ENCODE measurements around the gene CEMIP.

CEMIP gene

DNA sequence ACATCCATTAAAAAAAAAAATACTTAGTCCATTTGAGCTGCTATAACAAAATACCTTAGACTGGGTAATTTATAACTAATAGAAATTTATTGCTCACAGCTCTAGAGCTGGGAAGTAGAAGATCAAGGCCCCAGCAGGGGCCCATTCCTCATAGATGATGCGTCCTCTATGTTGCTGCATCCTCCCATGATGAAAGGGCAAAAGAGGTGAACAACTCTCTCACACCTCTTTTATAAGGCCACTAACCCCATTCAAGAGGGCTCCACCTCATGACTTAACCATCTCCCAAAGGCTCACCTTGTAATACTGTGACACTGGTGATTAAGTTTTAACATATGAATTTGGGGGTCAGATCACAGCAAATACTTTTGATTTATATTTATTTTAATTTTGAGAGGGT, 218.5 kb downstream of the CEMIP start:
- Mint-ChIP-seq H3K36me3 (peaks cover 0 to 2% of the 10 kb centered on the region in 2 donors), H3K4me1 (peaks cover 15 to 22% of the 10 kb centered on the region in 2 donors), H3K27ac (no peak overlapping the region), H3K4me3 (no peak overlapping the region), H3K27me3 (no peaks in the 10 kb centered on the region), H3K9me3 (no peaks in the 10 kb centered on the region)
- no peak for DNase-seq
- ATAC-seq (replicated peaks): no peak

DNA sequence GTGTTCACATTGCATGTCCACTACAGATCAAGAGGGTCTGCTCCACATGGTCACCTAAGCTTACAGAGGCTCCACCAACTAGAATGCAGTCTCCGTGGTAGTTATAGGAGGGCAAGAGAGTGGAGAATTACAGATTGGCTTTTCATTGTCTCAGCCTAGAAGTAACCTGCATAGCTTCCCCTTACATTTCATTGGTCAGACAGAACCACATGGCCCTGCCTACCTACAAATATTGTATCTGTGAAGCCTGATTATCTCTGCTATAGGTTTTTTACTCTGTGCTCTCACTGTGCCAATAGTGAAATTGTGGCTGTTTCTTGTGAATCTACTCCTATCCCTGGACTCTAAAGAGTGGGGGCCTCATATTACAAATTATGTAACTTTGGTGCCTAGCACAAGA, 219.1 kb downstream of the CEMIP start:
- H3K27ac Mint-ChIP-seq: peak overlapping the region; percentile 88
- H3K4me3 Mint-ChIP-seq: no peak overlapping the region
- H3K27me3 Mint-ChIP-seq: no peaks in the 10 kb centered on the region
- H3K9me3 Mint-ChIP-seq: no peaks in the 10 kb centered on the region
- ATAC-seq (replicated peaks) (no peak), DNase-seq (no peak)
- H3K36me3 Mint-ChIP-seq: peaks cover 1 to 2% of the 10 kb centered on the region in 2 donors
- H3K4me1 Mint-ChIP-seq: peaks cover 16 to 25% of the 10 kb centered on the region in 2 donors

DNA sequence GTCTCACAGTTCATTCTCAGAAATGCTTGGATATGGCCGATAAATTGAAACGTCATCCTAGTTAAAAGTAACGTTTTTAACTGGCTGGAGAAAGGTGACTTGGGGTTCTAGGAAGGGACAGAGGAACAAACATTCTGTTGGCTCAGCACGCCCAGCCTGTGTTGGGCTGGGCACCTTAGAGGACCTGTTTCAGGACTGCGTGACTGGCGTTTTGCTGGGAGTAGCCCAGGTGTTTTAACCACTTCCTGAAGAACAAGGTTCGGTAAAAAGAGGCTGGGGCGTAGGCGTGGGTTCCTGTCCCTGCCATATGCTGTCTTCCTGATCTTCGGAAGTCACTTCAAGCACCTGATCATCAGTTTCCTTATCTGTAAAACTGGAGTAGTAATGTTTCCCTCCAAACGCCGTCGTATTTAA, 220.5 kb downstream of the CEMIP start:
- Mint-ChIP-seq H3K27me3 (no peaks in the 10 kb centered on the region), H3K27ac (peak overlapping the region; percentile 94), H3K4me1 (peaks cover 27 to 39% of the 10 kb centered on the region in 2 donors), H3K9me3 (no peaks in the 10 kb centered on the region), H3K4me3 (peak overlapping the region; percentile 89 to 91), H3K36me3 (peaks cover 12 to 15% of the 10 kb centered on the region in 2 donors)
- peak; percentile 17 to 19 for ATAC-seq (replicated peaks)
- peak; percentile 53 for DNase-seq

DNA sequence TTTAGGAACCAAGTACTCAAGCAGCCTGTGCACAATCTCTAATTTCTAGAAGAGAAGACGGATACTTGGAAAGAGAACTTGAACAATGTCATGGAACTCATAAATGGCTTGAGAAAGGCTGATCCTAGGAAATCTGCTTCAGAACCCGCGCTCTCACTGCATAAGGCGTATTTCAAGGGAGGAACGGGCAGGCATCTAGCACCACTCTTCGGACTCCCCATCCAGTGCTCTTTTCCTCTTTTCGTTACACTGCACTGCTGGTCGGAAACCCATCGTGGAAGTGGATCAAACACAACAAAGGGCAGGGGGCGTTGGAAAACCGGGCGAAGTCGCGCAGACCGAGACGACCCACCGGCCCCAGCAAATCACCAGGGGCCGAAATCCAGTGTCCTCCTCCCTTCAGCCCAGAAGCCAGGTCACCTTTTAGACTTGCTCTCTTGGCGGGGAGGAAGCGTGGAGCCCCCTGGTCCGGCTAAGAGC, 221.0 kb downstream of the CEMIP start:
- Mint-ChIP-seq H3K36me3 (peaks cover 14 to 17% of the 10 kb centered on the region in 2 donors), H3K4me1 (peaks cover 29 to 45% of the 10 kb centered on the region in 2 donors), H3K9me3 (no peaks in the 10 kb centered on the region), H3K27me3 (no peaks in the 10 kb centered on the region), H3K4me3 (peak overlapping the region; percentile 89 to 91), H3K27ac (peak overlapping the region; percentile 94)
- no peak for DNase-seq
- no peak for ATAC-seq (replicated peaks)

DNA sequence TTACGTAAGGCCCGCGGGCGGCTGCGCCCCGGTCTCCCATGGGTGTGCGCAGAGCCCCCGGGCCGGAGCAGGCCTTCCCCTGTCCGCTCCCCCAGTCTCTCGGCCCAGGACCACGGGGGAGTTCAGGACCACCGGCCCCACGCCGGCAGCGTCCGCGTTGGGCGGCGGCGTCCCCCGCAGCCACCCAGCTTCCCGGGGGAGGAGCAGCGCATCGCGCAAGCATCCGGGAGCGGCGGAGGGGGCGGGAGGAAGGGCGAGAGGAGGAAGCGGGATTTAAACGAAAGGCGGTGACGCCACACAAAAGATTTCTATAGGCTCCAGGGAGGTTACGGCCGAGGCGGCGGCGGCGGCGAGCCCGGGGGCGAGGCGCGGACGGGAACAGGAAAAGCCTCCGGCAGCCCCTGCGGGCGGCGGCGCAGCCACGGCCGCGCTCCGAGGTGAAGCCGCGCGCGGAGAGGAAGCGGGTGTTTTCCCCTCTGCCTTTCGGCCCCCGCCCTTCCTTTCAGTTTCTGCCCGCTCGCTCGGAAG, 221.5 kb downstream of the CEMIP start, which contains the start of gene TLNRD1:
TSS of gene TLNRD1 (plus strand) at position 300 of the 528 bp plus-strand sequence. CDS start 1,349 bp downstream, outside the sequence.
- peak; percentile 75 to 76 for ATAC-seq (replicated peaks)
- Mint-ChIP-seq H3K4me3 (peak within 1 kb of the TSS; percentile 89 to 91), H3K9me3 (no peaks in the 10 kb centered on the region), H3K4me1 (peaks cover 29 to 50% of the 10 kb centered on the region in 2 donors), H3K27ac (peak within 1 kb of the TSS; percentile 94), H3K36me3 (peaks cover 14 to 17% of the 10 kb centered on the region in 2 donors), H3K27me3 (no peaks in the 10 kb centered on the region)
- peak; percentile 84 for DNase-seq
